Astrocyte of the spinal cord (primary cell): ENCODE measurements around the gene PHOX2A.

Experiments
- DNase-seq: peaks from one replicate; pipeline ENCODE4 v3.0.0; 2011; ENCODE audit warnings: low read depth, low spot score
- H3K4me3 ChIP-seq: 2 replicates; pipeline ENCODE4 v1.5.1; 2011; ENCODE audit warnings: low read depth, mild to moderate bottlenecking, low read length, moderate library complexity
- CTCF ChIP-seq: IDR thresholded peaks from 2 replicates; pipeline ENCODE4 v1.5.1; 2012; ENCODE audit warnings: low read depth, mild to moderate bottlenecking, low read length, inconsistent platforms
- in situ Hi-C: cut with HindIII; loops from 2 replicates; pipeline ENCODE4 v1.10.0; 2017; ENCODE audit warnings: low sequenced_read_pairs

Gene PHOX2A

GRCh38 chr11:72263361-72263760, 19.4 kb upstream of the PHOX2A start:
- peak; percentile 67 for DNase-seq
- in situ Hi-C loops = no loop called here
- no peak overlapping the region for H3K4me3 ChIP-seq
- TF ChIP-seq CTCF = no peak

- in situ Hi-C loops = no loop called here
- DNase-seq = no peak
- no peak for TF ChIP-seq CTCF
- H3K4me3 ChIP-seq = no peak overlapping the region
Observed at GRCh38 chr11:72260574-72260973, 16.6 kb upstream of the PHOX2A start.

GRCh38 chr11:72259490-72259889, 15.5 kb upstream of the PHOX2A start:
- no peak for TF ChIP-seq CTCF
- no peak overlapping the region for H3K4me3 ChIP-seq
- in situ Hi-C loops = no loop called here
- no peak for DNase-seq

- in situ Hi-C loops = no loop called here
- TF ChIP-seq CTCF = no peak
- no peak for DNase-seq
- H3K4me3 ChIP-seq = no peak overlapping the region
Observed at GRCh38 chr11:72257570-72257969, 13.6 kb upstream of the PHOX2A start.

- no peak overlapping the region for H3K4me3 ChIP-seq
- no peak for DNase-seq
- in situ Hi-C loops = no loop called here
- TF ChIP-seq CTCF = no peak
Observed at GRCh38 chr11:72254299-72254993, 10.5 kb upstream of the PHOX2A start.

- no peak for DNase-seq
- in situ Hi-C loops = no loop called here
- no peak overlapping the region for H3K4me3 ChIP-seq
- no peak for TF ChIP-seq CTCF
Observed at GRCh38 chr11:72253392-72253791, 9.4 kb upstream of the PHOX2A start.
